Lower leg skin (tissue), 3 donors: ENCODE measurements around the gene C1orf198.

Source experiments
- POLR2A ChIP-seq, 2 donors: fragments of 450-650 bp; IDR thresholded peaks; one replicate each; pipeline ENCODE4 v1.6.1; 2016 to 2017; ENCODE audit warnings: antibody characterized with exemption in 2 of 2, mild to moderate bottlenecking in 1 of 2, moderate library complexity in 1 of 2
- TF ChIP-seq, protein P1 (sequence below), 3 donors: fragments of 450-650 bp; IDR thresholded peaks; one replicate each; pipeline ENCODE4 v1.5.1; 2016; ENCODE audit warnings: antibody characterized with exemption in 3 of 3, mild to moderate bottlenecking in 3 of 3, moderate library complexity in 2 of 3

DNA sequence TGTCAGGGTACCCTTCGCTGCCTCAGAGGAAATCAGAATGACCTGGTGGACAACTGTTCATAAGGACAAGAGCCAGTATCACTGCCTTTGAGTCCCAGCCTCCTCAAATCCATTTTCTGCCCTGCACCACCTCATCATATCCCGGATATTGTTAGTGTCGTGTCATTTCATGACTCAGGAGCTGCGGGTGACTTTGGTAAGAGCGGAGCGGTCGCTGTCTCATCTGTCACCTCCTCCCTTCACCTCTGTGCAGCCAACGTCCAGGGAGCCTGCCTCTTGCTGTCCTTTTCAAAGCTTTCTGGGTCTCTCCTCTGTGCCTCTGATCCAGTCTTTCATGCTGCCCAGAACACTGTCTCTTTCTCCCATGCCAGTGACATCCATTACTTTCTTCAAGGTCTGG is 7.0 kb upstream of the C1orf198 start:
- TF ChIP-seq, protein P1, sequence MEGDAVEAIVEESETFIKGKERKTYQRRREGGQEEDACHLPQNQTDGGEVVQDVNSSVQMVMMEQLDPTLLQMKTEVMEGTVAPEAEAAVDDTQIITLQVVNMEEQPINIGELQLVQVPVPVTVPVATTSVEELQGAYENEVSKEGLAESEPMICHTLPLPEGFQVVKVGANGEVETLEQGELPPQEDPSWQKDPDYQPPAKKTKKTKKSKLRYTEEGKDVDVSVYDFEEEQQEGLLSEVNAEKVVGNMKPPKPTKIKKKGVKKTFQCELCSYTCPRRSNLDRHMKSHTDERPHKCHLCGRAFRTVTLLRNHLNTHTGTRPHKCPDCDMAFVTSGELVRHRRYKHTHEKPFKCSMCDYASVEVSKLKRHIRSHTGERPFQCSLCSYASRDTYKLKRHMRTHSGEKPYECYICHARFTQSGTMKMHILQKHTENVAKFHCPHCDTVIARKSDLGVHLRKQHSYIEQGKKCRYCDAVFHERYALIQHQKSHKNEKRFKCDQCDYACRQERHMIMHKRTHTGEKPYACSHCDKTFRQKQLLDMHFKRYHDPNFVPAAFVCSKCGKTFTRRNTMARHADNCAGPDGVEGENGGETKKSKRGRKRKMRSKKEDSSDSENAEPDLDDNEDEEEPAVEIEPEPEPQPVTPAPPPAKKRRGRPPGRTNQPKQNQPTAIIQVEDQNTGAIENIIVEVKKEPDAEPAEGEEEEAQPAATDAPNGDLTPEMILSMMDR (IDR thresholded peaks at IDR 0.05): no peak
- TF ChIP-seq POLR2A (IDR thresholded peaks at IDR 0.05): no peak
